ENCODE measurements around the gene KRTAP5-6.
"Not testable (repeated sequence)": the region's sequence is repeated elsewhere in the genome, so short reads cannot be mapped to it uniquely, and the experiment has no call there.

The KRTAP5-6 gene

GRCh38 chr11:1661454-1662269 lies 35.3 kb upstream of the KRTAP5-6 start:
- DNase-seq, result not testable (repeated sequence)

GRCh38 chr11:1662699-1663283 lies 34.2 kb upstream of the KRTAP5-6 start:
- not testable (repeated sequence) for DNase-seq

DNA sequence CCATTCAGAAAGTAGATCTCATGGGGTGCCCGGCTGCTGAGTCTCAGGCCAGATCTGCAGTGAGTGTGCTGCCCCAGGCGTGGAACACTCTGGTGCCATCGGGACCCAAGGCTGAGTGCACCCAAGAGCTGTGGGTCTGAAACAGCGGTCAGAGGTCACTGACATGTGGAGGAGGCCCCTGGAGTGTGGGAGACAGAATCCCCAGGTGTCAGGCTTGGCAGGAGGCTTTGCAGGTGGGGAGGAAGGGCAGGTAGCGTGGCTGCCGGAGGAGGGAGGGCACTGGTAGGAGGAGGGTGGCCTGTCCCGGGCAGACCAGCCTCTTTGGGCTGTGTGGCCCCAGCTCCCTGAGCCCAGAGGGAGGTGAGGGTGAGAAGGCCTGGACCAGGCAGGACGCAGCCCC lies 31.7 kb upstream of the KRTAP5-6 start:
- no peak for DNase-seq

DNA sequence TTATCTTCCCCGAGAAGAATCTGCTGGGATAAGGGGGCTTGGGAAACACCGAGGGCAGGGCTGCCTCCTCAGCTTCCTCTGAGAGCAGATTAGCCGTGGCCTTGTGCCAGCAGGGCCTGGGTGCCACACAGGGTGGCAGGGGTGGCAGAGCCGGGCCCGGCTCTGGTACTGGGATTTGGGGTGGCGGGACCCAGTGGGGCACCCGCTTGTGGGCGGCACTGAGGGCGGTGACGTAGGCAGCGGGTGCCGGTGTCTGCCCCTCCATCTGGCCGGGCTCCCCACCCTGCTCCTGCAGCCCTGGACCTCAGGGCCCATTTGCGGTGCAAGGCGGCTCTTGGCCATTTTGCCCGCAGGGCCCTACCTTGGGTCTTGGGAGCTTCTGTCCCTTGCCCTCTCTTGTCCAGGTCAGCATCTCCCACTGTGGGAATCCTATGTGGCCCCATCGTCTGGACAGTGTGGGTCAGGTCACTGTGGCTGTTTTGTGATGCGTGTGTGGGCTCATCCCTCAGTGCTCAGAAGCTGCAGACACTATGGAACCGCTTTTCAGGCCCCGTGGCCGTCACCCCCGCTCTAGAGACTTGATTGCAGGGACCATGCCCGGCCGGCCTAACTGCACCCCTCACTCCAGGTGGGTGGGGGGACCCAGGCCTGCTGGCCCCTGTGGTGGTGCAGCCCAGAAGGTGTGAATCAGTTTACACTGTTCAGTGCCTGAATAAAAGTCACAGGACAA lies 29.7 kb upstream of the KRTAP5-6 start:
- no peak for DNase-seq

DNA sequence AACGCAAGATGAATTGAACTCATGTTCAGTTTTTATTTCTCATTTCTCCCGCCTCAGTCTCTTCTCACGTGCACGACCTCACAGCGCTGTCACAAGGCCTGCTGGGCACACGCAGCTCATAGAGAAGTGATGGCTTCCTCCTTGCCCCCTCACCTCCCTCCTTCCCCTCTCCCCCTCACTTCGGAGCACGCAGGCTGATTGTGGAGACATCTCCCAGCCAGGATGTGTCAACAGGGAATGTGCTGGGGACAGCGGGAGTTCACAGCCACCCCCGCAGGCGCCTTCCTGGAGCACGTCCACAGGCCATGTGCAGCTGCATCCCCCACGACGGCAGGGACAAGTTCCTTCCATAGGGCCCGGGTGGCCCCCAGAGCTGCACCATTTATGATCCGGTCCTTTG lies 29.1 kb upstream of the KRTAP5-6 start:
- DNase-seq, result no peak

DNA sequence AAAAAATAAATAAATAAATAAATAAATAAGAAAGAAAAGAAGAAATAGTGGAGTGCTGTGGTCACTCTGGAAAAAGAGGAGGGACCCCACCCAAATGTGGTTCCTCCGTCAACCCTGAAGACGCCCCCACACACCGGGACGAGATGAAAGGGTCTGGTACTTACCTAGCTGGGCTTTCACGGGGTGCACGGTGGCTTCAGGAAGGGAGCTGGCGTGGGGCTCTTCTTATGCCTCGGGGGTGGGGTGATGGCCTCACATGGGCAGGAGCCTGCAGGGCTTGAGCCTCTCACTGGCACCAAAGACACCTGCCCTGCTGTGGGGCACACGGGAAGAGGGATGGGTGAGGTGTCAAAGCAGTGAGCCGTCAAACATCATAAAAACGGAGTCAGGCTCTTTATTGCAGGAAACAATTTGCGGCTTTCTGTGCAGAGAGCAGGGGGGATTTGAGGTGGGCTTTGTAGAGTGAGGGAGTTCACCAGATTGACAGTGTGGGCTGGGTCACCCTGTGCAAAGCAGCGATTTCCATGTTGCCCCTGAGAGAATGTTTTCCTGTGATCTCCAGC lies 28.0 kb upstream of the KRTAP5-6 start:
- DNase-seq, result no peak

DNA sequence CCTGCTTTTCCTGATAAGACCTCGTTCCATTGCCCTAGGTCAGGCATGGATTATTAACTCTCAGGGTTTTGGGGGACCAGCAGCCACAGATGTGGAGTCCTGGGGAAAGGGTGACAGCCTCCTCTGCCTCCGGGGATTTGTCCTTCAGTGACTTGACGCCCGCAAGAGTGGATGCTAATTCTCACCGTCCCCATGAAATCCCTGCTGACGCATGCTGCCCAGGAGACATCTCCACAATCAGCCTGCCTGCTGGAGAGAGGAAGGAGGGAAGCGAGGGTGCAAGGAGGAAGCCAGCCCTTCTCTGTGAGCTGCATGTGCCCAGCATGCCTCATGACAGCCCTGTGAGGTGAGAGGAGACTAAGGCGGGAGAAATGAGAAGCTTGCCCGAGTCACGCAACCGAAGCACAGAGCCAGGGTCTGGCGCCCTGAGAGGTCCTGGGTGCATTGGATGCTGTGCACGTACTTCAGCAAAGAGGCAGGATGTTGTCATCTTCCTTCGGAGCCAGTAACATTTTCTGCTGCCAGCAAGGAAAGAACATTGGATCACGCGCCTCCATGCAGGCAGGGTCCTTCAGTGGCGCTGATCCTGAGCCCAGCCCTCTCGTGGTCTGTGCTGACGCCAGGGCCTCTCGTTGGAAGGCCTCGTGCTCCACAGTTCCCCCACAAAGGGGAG lies 27.3 kb upstream of the KRTAP5-6 start:
- DNase-seq, result no peak

- DNase-seq, result not testable (repeated sequence)
These were observed 26.5 kb upstream of the KRTAP5-6 start for GRCh38 chr11:1670457-1670856.

GRCh38 chr11:1670905-1671371 lies 26.1 kb upstream of the KRTAP5-6 start:
- DNase-seq, result no peak

- no peak for DNase-seq
These were observed 25.3 kb upstream of the KRTAP5-6 start for GRCh38 chr11:1671658-1672057.

GRCh38 chr11:1672613-1673350 lies 24.2 kb upstream of the KRTAP5-6 start:
- no peak for DNase-seq

GRCh38 chr11:1673446-1674172 lies 23.4 kb upstream of the KRTAP5-6 start:
- no peak for DNase-seq

DNA sequence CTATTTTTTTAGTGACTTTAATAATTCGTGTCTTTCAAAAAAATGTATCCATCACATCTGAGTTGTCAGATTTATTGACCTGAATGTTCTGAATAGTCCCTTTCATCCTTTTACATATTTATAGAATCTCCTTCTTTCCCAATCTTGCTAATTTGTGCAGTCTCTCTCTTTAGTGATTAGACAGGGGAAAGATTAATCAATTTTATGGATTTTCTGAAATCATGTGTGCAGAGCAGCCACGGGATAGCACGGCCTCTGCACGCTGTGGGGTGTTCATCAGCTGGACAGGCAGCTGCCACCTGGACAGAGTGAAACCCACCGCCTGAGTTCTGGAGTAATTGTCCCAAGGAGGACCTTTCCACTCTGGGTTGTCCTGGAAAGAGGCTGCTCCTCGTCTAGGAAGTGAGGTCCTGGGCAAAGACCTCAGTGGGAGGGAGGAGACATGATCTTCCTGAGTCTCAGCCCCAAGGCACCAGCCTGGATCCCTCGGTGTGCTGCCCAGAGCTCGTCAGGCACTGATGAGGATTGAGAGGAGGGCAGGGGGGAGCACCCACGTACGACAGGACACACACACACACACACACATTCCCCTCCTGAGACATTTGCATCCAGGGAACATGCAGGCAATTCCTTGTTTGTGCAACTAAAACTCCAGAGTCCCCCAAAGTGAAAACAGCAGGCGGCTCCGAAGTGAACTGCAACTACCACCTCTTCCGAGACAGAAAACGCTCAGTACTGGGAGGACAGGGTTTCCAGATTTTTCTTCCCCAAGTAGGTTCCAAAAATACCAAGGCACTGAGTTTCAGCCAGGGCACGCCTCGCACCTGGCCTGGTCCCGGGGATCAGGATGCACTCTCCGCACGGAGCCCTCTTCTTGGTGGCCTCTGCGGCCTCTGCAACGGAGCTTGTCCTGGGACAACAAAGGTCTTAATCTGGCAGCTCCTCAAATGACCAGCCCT lies 22.5 kb upstream of the KRTAP5-6 start:
- DNase-seq, result no peak

GRCh38 chr11:1675536-1676228 lies 21.3 kb upstream of the KRTAP5-6 start:
- DNase-seq, result no peak

GRCh38 chr11:1676229-1676740 lies 20.7 kb upstream of the KRTAP5-6 start:
- DNase-seq, result no peak

DNA sequence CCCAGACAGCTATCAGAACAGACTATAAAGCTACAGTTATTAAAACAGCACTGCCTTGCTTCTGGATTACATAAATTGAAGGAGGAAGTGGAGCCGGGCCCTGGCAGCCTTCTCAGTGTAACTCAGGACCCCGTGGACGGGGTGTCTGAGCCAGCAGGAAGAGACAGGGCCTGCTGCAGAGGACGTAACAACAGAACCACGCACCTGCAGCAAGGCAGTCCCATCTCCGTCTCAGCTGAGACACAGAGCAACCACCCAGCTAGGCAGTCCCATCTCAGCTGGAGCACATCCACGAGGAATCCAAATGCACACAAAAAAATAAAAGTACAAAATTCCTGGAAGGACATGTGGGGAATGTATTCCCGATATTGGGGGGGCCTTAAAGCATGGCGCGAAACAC lies 17.1 kb upstream of the KRTAP5-6 start:
- DNase-seq, result no peak

DNA sequence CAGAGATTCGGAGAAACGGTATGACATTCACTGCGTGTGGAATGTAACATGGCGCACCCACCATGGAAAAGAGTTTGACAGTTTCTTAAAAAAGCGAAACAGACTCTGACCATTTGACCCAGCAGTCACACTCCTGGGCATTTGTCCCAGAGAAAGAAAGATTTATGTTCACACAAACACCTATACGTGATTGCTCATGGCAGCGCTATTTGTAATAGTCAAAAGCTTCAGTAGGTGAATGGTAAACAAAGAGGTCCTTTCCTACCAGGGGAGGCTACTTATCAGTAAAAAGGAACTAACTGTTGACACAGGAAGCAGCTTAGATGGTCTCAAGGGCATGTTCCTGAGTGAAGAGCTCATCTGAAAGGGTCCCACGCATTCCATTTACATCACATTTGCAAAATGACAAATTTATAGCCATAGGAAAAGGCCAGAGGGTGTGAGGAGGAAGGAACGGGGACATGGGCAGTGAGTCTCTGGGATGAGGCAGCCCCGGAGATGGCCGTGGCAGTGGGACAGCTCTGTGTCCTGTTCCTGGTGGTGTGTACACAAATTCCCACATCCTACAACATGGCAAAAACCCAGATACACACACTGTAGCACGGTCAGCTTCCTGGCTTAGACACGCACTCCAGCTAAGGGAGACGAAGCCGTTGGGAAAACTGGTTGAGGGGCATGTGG lies 14.6 kb upstream of the KRTAP5-6 start:
- DNase-seq, result no peak

DNA sequence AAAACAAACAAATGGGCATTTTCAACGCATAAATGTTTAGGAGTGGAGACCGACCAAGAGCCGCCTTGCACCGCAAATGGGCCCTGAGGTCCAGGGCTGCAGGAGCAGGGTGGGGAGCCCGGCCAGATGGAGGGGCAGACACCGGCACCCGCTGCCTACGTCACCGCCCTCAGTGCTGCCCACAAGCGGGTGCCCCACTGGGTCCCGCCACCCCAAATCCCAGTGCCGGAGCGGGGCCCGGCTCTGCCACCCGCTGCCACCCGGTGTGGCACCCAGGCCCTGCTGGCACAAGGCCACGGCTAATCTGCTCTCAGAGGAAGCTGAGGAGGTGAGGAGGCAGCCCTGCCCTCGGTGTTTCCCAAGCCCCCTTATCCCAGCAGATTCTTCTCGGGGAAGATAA lies 13.8 kb upstream of the KRTAP5-6 start:
- DNase-seq, result not testable (repeated sequence)
